SU-DHL-6 (cell line): ENCODE data around the gene ARL15.

Experiments used
- EZH2phosphoT487 ChIP-seq: fragments of 200-600 bp; sonication (generic), shearing (Covaris generic); conservative IDR thresholded peaks from 2 replicates; pipeline ENCODE4 v1.6.1; 2018; ENCODE audit warnings: mild to moderate bottlenecking, antibody characterized with exemption, low read length, moderate library complexity, mixed read lengths
- TF ChIP-seq, protein P1 (sequence below): fragments of 200-600 bp; sonication (generic); IDR thresholded peaks from one replicate; pipeline ENCODE4 v1.5.1; 2017; ENCODE audit warnings: antibody characterized with exemption, mild to moderate bottlenecking, low read length, moderate library complexity; ENCODE audit not compliant: insufficient read depth, poor library complexity, severe bottlenecking

DNA sequence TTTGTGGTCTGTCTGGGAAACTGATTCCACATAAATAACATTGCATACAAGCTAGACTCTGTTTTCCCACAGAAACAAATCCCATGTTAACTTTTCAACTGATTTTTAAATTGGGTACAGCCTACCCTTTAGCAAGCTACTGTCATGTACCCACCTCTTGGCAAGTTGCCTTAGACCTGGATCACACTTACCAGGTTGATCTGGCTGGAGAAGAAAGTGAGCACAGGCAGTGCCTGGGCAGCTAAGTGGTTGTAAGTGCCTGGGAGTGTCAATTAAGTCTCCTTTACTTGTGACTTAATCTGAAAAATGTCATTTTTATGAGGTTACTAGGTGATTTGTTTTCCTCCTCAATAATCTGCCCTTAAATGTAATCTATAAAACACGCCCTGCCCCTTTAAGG is 336.4 kb downstream of the ARL15 start:
- TF ChIP-seq, protein P1, sequence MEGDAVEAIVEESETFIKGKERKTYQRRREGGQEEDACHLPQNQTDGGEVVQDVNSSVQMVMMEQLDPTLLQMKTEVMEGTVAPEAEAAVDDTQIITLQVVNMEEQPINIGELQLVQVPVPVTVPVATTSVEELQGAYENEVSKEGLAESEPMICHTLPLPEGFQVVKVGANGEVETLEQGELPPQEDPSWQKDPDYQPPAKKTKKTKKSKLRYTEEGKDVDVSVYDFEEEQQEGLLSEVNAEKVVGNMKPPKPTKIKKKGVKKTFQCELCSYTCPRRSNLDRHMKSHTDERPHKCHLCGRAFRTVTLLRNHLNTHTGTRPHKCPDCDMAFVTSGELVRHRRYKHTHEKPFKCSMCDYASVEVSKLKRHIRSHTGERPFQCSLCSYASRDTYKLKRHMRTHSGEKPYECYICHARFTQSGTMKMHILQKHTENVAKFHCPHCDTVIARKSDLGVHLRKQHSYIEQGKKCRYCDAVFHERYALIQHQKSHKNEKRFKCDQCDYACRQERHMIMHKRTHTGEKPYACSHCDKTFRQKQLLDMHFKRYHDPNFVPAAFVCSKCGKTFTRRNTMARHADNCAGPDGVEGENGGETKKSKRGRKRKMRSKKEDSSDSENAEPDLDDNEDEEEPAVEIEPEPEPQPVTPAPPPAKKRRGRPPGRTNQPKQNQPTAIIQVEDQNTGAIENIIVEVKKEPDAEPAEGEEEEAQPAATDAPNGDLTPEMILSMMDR = no peak
- no peak for TF ChIP-seq EZH2phosphoT487
